NCI-H69 (cell line): ENCODE data around the gene TMEM190.
"Not testable (repeated sequence)": the region's sequence is repeated elsewhere in the genome, so short reads cannot be mapped to it uniquely, and the experiment has no call there.

Experiments used
- DNase-seq: peaks from one replicate; lab custom pipeline; 2025; lab: John Stamatoyannopoulos, UW

Gene TMEM190

DNA sequence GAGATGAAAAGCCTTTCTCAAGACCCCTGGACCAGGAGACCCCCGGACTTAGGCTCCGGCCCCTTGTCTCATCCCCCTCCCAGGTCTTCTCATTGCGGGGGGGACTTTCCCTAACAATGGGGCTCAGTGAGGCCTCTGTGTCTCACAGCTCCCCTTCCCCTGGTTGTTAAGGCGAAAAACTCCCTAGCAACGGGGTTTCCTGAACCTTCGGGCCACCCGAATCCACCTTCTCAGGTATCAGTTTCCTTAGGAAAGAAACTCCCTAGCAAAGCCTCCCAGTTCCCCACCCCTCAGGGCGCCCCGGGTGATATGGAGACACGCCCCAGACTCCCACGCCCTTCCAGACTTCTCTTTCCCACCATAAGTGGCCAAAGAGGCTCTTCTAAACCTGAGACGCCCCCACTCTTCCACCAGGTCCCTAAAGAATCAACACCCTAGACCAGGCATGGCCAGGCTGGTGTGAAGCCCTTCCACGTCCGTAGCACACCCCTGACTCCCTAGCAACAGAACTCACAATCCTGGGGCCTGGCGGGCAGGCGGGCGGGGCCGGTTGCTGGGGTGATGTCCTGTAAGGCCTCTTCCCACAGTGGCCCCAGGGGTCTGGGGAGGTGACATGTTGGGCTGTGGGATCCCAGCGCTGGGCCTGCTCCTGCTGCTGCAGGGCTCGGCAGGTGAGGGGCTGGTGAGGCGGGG lies at the start of gene TMEM190:
TMEM190 (plus strand) TSS at position 586 of the 693 bp plus-strand sequence; CDS start at position 614, 28 bp downstream.
- DNase-seq, result peak; percentile 66

DNA sequence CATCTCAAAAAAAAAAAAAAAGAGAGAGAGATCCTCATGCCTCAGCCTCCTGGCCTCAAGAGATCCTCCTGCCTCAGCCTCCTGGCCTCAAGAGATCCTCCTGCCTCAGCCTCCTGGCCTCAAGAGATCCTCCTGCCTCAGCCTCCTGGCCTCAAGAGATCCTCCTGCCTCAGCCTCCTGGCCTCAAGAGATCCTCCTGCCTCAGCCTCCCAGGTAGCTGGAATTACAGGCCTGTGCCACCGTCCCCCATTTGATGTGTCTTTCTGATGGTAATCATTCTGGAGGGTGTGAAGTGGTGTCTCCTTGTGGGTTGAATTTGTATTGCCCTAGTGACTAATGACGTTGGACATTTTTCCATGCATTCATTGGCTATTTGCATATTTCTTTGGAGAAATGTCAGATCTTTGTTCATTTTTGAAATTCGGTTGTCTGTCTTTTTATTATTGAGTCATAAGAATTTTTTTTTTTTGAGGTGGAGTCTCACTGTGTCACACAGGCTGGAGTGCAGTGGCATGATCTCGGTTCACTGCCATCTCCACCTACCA lies 47.8 kb upstream of the TMEM190 start:
- DNase-seq, result not testable (repeated sequence)

DNA sequence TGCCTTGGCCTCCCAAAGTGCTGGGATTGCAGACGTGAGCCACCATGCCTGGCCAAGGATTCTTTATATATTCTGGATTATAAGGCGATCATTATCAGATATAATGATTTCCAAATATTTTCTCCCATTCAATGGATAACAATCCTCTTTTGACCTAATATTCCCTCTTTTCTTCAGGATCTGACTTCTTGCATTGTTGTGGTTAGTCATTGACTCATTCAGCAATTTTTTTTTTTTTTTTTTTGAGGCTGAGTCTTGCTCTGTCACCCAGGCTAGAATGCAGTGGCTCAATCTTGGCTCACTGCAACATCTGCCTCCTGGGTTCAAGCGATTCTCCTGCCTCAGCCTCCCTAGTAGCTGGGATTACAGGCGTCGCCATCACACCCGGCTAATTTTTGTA lies 46.8 kb upstream of the TMEM190 start:
- not testable (repeated sequence) for DNase-seq

DNA sequence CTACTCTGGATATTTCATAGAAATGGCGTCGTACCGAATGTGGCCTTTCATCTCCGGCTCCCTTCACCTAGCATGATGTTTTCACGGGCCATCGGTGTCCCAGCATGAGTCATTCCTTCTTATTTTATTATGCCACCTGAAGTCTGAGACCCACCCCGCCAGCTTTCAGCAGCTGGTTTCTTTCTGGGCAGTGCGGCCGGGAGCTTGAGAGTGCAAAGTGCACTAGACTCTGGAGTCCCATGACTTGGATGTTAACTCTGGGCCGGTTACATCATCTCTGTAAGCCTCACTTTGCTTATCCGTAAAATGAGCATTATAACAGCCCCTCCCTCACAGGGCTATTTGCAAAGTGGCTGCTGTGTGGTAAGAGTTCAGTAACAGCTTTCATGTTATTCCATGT lies 42.8 kb upstream of the TMEM190 start:
- DNase-seq, result no peak

DNA sequence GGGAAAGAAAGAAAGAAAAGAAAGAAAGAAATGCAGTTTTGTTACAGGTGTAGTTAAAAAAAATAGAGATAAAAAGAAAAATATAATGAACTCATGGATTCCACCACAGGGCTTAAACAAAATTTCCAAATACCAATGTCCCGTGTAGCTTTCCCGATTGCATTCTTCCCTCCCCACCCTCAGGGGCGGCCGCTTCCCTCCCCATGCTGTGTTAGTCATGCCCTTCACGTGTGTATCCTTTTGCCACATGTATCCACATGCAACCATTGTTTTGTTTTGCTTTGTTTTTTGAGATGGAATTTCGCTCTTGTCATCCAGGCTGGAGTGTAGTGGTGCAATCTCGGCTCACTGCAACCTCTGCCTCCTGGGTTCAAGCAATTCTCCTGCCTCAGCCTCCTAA lies 40.5 kb upstream of the TMEM190 start:
- DNase-seq, result no peak

DNA sequence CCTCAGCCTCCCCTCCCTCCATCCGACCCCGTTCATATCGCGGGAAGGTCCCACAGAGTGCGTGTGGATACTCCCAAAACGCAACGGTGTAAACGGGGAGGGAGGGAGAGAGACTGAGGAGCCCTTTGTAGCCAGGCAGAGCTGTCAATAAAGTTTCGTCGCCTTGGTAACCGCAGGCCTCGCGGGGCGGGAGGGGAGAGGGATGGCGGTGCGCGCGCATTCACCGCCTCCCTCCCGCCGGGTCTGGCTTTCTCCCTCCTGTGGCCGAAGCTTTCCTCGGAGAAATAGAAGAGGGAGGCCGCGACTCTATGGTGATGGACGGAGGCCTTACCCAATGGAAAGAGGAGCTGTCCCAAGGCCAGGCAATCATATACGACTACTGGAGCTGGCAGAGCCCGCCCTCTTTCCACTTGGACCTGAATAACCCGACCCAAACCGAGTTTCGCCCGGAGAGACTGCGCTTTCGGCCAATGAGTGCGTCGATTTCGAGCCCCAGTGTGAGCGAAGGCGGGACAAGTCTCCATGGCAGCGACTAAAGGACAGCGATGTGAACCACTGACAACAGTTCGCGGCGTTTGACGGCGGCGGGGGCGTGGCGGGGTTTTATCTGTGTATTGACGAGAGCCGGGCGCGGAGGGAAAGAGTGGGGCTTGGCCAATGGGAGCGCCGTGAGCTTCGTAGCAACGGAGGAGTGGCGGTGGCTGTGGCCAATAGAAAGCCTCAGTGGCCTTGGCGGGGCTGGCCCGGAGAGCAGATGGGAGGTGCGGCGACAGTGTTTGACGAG lies 37.3 kb upstream of the TMEM190 start, which contains the start of gene KMT5C:
KMT5C (plus strand) TSS at position 772 of the 784 bp plus-strand sequence. CDS start 2,061 bp downstream, outside the sequence.
- DNase-seq, result peak; percentile 100

DNA sequence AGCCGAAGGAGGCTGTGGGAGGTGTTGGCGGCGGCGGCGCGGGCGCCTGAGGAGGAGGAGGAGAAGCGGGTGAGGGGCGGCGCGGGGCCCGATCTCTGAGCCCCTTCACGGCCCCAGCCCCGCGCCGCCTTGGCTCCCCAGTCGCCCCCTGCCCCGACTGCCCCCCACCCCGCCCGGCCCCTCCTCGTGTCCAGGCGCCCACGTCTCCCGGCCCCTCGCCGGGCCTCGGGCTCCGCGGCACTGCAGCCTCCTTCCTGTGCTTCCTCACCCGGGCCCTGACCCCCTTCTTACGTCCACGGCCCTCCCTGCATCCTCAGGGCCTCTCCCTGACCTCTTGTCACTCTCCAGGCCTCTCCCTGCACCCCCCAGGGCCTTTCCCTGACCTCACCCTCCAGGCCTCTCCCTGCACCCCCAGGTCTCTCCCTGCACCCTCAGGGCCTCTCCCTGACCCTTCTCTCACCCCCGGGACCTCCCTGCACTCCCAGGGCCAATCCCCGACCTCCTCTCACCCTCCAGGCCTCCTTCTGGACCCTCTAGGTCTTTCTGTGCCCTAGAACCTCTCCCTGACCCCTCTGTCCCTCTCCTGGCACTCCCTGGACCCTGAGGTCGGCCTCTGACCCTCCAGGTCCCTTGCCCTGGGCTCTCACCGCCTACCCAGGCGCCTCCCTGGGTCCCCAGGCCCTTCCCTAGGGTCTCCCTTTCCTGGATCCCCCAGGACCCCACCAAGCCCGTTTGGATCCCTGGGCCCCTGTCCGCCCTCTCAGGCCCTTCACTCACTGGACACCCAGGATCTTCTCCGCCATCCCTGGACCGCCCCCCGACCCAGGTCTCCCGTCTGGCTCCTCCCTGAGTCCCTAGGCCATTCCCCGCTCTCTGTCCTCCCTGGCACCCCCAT lies 36.5 kb upstream of the TMEM190 start:
- peak; percentile 75 for DNase-seq

DNA sequence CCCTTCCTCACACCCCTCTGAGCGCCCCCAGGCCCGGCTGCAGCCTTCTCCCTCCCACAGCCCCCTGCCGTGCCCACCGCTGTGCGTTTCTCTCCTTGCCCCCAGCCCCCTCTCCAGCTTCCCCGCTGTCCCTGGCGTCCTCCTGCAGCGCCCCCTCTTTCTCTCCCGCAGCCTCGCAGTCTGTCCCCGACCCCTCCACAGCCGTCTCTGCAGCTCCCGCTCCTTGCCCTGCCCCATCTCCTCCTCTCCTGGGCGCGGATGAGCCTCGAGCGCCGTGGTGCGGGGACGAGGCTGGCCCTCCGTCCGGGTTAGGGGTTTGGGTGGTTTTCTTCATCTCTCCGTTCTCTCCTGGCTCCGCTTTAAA lies 35.9 kb upstream of the TMEM190 start:
- peak; percentile 90 for DNase-seq

DNA sequence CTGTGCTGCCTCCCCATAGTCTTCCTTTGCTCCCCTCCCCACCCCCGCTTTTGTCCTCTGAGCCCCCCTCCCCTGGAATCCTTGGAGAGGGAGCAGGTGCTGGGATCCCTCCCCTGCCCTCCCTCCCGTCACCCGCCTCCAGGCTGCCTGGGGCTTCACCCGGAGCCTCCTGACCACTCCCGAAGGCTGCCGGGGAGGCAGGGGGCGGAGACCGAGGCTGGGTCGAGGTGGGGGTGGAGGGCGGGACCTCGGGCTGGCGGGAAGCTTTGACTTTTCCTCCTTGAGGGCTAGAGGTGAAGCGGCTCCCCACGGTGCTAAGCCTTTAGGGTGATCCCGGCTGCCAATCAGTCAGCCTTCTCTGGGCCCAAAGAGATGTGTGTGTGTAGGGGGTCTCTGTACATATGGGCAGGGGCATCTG lies 35.4 kb upstream of the TMEM190 start:
- DNase-seq, result peak; percentile 94

DNA sequence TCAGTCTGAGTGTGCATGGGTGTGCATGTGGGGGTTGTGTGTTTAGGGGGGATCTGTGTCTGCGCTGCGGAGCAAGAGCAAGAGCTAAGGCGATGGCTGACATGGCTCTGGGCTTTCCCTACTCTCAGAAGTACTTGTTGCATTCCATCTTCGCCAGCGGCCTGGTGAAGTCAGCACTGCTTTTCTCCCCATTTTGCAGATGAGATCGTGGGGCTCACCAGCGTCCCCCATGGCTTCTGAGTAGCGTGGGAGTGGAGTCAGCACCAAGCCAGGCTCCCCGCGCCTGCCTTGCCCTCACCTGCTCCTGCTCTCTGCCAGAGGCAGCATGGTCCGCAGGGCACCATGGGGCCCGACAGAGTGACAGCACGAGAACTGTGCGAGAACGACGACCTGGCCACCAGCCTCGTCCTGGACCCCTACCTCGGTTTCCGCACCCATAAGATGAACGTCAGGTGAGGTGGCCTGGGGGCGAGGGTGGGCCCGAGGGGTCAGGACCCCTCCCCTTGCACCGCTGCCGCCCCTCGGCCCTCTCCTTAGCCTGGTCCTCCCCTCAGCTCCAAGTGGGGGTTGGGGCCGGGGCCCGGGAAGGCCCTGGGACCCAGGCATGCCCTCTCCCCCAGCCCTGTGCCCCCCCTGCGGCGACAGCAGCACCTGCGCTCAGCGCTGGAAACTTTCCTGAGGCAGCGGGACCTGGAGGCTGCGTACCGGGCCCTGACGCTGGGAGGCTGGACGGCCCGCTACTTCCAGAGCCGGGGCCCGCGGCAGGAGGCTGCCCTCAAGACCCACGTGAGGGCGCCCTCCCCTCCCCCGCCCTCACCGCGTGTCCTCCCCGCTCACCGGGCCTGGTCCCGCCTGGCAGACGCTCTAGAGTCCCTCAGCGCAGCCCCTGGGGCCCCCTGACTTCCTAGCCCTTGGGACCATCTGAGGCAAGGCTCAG lies 34.8 kb upstream of the TMEM190 start:
- no peak for DNase-seq

DNA sequence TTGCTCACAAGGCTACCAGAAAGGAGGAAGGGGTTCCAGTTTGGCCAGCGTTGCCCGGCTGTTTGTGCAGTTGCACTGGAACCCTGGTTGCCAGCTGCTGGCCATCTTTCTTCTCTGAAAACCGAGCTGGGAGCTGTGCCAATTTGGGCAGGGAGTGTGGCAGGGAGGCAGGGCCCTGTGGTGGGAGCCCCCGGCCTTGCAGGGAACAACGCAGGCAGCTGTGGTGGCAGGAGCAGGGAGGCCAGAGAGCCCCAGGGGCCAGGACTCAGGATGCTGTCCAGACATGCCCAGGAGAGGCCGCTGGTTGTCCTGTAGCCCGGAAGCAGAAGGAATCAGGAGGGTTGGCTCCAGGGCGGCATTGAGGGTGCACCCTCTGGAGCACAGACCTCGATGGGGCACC lies 32.2 kb upstream of the TMEM190 start:
- peak; percentile 81 for DNase-seq

DNA sequence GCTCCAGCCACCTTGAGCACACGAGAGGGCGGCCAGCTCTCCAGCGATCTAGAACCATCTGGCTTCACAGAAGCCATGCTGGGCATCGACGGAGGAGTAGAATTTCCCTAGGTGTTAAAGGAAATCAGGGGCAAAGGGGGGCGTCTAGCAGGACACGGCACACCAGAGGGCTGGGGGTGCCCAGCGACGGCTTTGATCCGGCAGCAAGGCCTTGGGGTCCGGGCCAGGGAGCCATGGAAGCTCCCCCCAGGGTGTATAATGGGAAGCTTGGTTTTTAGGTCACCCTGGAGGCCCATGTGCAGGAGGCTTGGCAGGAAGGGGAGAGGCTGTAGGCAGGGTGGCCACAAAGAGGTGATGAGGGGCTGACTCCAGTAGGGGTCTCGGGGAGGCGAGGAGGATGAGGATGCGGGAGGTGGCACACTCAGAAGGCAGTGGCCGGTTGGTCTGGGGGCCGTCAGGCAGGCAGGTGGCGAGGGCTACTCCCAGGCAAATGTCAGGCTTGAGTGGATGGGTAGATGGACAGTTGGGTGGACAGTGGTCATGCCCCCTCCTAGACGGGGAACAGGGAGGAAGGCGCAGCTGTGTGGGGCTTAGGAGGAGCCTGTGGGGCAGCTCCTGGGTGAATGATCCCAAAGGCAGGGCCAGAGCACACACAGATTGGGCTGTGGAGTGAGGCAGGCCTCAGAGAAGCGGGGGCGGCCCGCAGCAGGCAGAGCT lies 31.4 kb upstream of the TMEM190 start:
- no peak for DNase-seq

DNA sequence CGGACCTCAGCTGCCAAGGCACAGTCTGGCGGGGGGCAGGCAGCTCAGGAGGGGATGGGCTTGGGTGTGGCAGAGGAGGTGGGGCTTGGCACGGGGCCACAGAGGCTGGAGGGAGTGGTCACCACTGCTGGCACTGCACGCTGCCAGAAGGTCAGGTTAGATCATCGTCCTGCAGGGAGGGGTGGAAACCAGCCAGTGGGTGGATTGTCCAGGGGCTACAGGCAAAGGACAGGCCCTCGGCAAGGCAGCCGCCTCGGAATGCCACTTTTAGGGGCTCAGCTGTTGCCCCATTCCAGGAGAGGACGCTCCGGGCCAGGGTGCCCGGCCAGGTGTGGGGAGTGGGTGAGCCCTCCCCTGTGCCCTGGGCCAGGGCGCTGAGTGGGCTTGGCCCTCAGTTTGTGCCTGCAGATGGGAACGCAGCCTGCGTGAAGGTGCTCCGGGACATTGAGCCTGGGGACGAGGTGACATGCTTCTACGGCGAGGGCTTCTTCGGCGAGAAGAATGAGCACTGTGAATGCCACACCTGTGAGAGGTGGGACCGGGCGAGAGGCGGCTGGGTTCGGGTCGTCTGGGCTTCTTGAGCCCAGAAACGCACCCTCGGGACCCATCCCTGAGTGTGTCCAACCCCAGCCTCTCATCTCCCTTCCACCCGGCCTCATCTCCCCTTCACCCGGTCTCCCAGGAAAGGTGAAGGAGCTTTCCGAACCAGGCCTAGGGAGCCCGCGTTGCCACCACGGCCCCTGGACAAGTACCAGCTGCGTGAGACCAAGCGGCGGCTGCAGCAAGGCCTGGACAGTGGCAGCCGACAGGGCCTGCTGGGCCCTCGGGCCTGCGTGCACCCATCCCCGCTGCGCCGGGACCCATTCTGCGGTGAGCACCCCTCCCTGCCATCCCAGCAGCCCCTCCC lies 30.6 kb upstream of the TMEM190 start:
- DNase-seq, result peak; percentile 59

DNA sequence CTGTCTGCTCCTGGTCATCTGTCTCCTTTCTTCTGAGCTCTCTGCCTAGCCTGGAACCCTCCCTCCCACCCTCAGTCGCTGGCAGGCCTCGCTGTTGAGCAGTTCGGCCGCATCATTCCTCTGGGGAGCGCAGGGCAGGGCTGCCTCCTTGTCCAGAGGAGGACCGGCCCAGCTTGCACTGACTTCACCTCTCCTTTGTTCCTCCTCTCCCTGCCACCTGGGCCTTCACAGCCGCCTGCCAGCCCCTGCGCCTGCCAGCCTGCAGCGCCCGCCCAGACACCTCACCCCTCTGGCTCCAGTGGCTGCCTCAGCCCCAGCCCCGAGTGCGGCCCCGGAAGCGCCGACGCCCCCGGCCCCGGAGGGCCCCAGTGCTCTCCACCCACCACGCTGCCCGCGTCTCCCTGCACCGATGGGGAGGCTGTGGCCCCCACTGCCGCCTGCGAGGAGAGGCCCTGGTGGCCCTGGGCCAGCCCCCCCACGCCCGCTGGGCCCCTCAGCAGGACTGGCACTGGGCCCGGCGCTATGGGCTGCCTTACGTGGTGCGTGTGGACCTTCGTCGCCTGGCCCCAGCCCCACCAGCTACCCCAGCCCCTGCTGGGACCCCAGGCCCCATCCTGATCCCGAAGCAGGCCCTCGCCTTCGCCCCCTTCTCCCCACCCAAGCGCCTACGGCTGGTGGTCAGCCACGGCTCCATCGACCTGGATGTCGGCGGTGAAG lies 29.7 kb upstream of the TMEM190 start:
- DNase-seq, result no peak

DNA sequence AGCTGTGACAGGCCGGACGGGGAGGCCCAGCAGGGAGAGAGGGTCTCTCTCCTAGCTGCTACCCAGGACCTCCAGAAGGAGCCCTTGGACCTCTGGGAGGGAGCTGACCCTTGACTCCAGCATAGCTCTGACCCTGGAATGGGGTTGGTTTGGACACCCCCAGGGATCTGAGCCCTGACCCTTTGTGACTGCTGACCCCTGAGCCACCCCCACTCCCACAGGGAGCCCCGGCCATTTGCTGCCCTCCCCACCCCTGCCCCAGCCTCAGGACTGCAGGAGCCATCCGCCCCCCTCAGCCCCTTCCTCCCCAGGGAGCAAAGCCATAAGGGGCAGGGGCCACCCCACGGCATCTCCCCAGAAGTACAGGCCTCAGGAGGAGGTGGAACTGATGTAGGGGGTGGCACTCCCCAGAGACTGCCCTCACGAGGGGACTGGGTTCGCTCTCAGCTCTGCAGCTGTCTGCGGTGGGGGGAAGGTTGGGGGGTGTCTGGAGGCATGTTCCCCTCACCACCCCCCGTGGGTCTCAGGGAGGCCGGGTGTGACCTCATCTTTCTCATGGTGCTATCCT lies 29.1 kb upstream of the TMEM190 start:
- no peak for DNase-seq

DNA sequence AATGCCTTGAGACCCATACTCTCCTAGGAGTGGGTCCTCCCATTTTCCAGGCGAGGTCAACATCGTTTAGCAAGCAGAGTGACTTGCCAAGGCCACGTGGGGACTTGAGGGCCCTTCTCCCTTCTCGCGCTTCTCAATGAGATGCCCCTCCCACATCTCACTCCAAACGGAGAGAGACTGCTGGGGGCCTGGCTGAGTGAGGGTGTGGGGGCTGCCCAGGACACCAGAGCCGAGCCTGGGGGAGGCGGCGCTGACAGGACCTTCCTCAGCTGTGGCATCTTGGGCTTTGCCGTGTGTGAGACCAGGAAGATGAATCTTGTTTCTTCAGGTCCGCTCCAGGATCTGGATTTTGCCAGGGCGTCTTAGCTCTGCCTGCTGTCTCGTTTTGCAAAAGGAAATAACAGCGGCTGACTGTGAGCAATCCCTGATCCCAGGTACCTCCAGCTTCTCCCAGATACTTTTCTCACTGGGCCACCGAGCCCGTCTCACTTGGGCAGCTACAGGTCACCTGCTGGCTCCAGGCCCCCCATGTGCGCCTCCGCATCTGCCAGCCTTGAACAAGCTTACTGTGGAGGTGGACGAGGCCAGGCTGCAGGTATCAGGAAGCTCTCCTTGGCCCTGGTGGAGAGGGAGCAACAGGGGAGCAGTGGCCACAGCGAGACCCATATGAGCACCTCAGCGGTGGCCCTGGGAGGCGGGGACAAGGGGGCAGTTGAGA lies 28.1 kb upstream of the TMEM190 start:
- DNase-seq, result no peak

DNA sequence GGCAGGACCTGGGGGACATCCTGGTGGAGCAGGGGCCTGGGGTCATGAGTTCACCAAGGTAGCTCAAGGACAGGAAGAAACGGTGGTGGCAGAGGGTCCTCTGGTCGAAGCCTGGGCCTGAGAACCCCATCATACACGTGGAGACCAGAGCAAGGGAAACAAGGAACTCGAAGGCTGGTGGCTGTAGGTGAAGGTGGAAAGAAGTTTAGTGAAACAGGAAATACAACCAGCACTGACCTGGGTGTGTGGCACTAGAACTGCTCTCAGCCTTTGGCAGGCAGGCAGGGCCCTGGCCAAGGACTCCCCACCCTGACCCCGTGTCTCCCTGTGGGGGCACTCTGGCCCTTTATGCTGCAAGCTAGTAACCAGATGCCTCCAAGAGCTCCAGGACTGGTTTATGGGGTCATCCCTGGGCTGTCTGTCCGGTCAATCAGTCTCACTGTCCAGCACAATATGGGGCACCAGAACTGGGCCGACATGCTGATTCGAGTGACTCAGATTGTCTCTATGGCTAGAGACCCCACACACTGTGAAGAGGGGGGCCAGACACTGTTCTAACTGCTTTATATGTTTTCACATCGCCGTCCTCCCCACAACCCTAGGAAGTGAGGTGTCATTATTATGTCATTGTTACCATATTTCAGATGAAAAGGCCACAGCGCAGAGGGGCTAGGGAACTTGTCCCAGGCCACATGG lies 25.9 kb upstream of the TMEM190 start:
- no peak for DNase-seq
